SJCRH30 (cell line): ENCODE measurements around the gene REPIN1. TPM values are rescaled to one million over a fixed set of nuclear protein-coding genes. Genes with fewer than 3 reads are reported as not detected.

Source experiments
- DNase-seq, 2 experiments: peaks; one replicate each; pipeline ENCODE4 v3.0.0-alpha.2; 2015 to 2020
- H3K27ac ChIP-seq: fragments of 250-450 bp; sonication (Bioruptor Pico); 2 replicates; pipeline ENCODE4 v1.5.1; 2020; ENCODE audit warnings: mild to moderate bottlenecking, moderate library complexity
- H3K27me3 ChIP-seq: fragments of 250-450 bp; sonication (Bioruptor Pico); 2 replicates; pipeline ENCODE4 v1.5.1; 2020; ENCODE audit warnings: mild to moderate bottlenecking, moderate library complexity
- H3K36me3 ChIP-seq: fragments of 250-450 bp; sonication (Bioruptor Pico); 2 replicates; pipeline ENCODE4 v1.5.1; 2020; ENCODE audit warnings: mild to moderate bottlenecking, moderate library complexity
- H3K4me1 ChIP-seq: fragments of 250-450 bp; sonication (Bioruptor Pico); 2 replicates; pipeline ENCODE4 v1.5.1; 2020; ENCODE audit warnings: mild to moderate bottlenecking, moderate library complexity
- H3K4me3 ChIP-seq: fragments of 250-450 bp; sonication (Bioruptor Pico); 2 replicates; pipeline ENCODE4 v1.5.1; 2020; ENCODE audit warnings: mild to moderate bottlenecking, moderate library complexity
- H3K9me3 ChIP-seq: fragments of 250-450 bp; sonication (Bioruptor Pico); replicated peaks from 2 replicates; pipeline ENCODE4 v1.5.1; 2020; ENCODE audit warnings: mild to moderate bottlenecking, moderate library complexity
- total RNA-seq: library from RNA; depleted of rRNA; stranded (reverse); fragments of >200 nt; shearing (Covaris generic); gene quantifications from 2 replicates; pipeline ENCODE4 v1.2.3, GENCODE V29; 2014

The REPIN1 gene
- total RNA-seq, 1 experiment from 2014 or later: 183 TPM

GRCh38 chr7:150404805-150405583, 36.4 kb downstream of the REPIN1 start:
- peaks cover under 1% of the 10 kb centered on the region; the same call in 1 of the 2 replicates for H3K4me1 ChIP-seq
- peak overlapping the region; percentile 81 for H3K4me3 ChIP-seq
- H3K27me3 ChIP-seq: no peaks in the 10 kb centered on the region
- H3K36me3 ChIP-seq: no peaks in the 10 kb centered on the region
- no peaks in the 10 kb centered on the region for H3K9me3 ChIP-seq
- H3K27ac ChIP-seq: peak overlapping the region; percentile 74
- DNase-seq: peak; percentile 86 to 89

GRCh38 chr7:150405584-150406311, 37.1 kb downstream of the REPIN1 start:
- no peaks in the 10 kb centered on the region for H3K36me3 ChIP-seq
- DNase-seq: peak in 1 of 2 experiments; percentile 36
- no peak overlapping the region for H3K27ac ChIP-seq

GRCh38 chr7:150406312-150406566, 37.6 kb downstream of the REPIN1 start:
- H3K36me3 ChIP-seq: no peaks in the 10 kb centered on the region
- H3K27me3 ChIP-seq: no peaks in the 10 kb centered on the region
- no peak overlapping the region for H3K4me3 ChIP-seq
- H3K9me3 ChIP-seq: no peaks in the 10 kb centered on the region
- DNase-seq: no peak
- no peak overlapping the region for H3K27ac ChIP-seq
- no peaks in the 10 kb centered on the region for H3K4me1 ChIP-seq

More at GRCh38 chr7:150405584-150406311, 37.1 kb downstream of the REPIN1 start:
- no peaks in the 10 kb centered on the region for H3K9me3 ChIP-seq
- no peaks in the 10 kb centered on the region for H3K27me3 ChIP-seq
- H3K4me3 ChIP-seq: peak overlapping the region; percentile 81
- no peaks in the 10 kb centered on the region for H3K4me1 ChIP-seq

- Histone ChIP-seq H3K36me3 (no peaks in the 10 kb centered on the region), H3K9me3 (no peaks in the 10 kb centered on the region), H3K4me1 (no peaks in the 10 kb centered on the region), H3K27ac (no peak overlapping the region), H3K4me3 (no peak overlapping the region), H3K27me3 (no peaks in the 10 kb centered on the region)
- no peak for DNase-seq
These were observed 38.2 kb downstream of the REPIN1 start for GRCh38 chr7:150406567-150407421.

GRCh38 chr7:150407588-150408392, 39.2 kb downstream of the REPIN1 start:
- Histone ChIP-seq H3K27ac (no peak overlapping the region), H3K9me3 (no peaks in the 10 kb centered on the region), H3K4me1 (no peaks in the 10 kb centered on the region), H3K36me3 (no peaks in the 10 kb centered on the region), H3K4me3 (no peak overlapping the region), H3K27me3 (no peaks in the 10 kb centered on the region)
- DNase-seq: no peak

- H3K4me3 ChIP-seq: no peak overlapping the region
- DNase-seq: no peak
- H3K36me3 ChIP-seq: no peaks in the 10 kb centered on the region
- H3K27ac ChIP-seq: no peak overlapping the region
- H3K27me3 ChIP-seq: no peaks in the 10 kb centered on the region
- H3K9me3 ChIP-seq: no peaks in the 10 kb centered on the region
- no peaks in the 10 kb centered on the region for H3K4me1 ChIP-seq
These were observed 40.0 kb downstream of the REPIN1 start for GRCh38 chr7:150408393-150409299.

GRCh38 chr7:150409300-150410030, 40.8 kb downstream of the REPIN1 start:
- DNase-seq: no peak
- Histone ChIP-seq H3K9me3 (no peaks in the 10 kb centered on the region), H3K36me3 (no peaks in the 10 kb centered on the region), H3K27ac (no peak overlapping the region), H3K27me3 (no peaks in the 10 kb centered on the region), H3K4me3 (no peak overlapping the region), H3K4me1 (no peaks in the 10 kb centered on the region)

- Histone ChIP-seq H3K36me3 (no peaks in the 10 kb centered on the region), H3K27me3 (no peaks in the 10 kb centered on the region), H3K9me3 (no peaks in the 10 kb centered on the region), H3K27ac (no peak overlapping the region), H3K4me1 (no peaks in the 10 kb centered on the region), H3K4me3 (no peak overlapping the region)
- no peak for DNase-seq
These were observed 41.5 kb downstream of the REPIN1 start for GRCh38 chr7:150410131-150410530.

- Histone ChIP-seq H3K27me3 (no peaks in the 10 kb centered on the region), H3K4me1 (no peaks in the 10 kb centered on the region), H3K4me3 (no peak overlapping the region), H3K9me3 (no peaks in the 10 kb centered on the region), H3K27ac (no peak overlapping the region), H3K36me3 (no peaks in the 10 kb centered on the region)
- peak in 1 of 2 experiments; percentile 29 for DNase-seq
These were observed 42.2 kb downstream of the REPIN1 start for GRCh38 chr7:150410680-150411346.

GRCh38 chr7:150411606-150412005, 43.0 kb downstream of the REPIN1 start:
- no peaks in the 10 kb centered on the region for H3K27me3 ChIP-seq
- H3K27ac ChIP-seq: no peak overlapping the region
- H3K36me3 ChIP-seq: no peaks in the 10 kb centered on the region
- H3K9me3 ChIP-seq: no peaks in the 10 kb centered on the region
- DNase-seq: no peak
- H3K4me3 ChIP-seq: no peak overlapping the region
- H3K4me1 ChIP-seq: no peaks in the 10 kb centered on the region

GRCh38 chr7:150412016-150412415, 43.4 kb downstream of the REPIN1 start:
- no peak overlapping the region for H3K4me3 ChIP-seq
- H3K9me3 ChIP-seq: no peaks in the 10 kb centered on the region
- H3K27me3 ChIP-seq: no peaks in the 10 kb centered on the region
- no peak overlapping the region for H3K27ac ChIP-seq
- no peaks in the 10 kb centered on the region for H3K4me1 ChIP-seq
- no peak for DNase-seq
- no peaks in the 10 kb centered on the region for H3K36me3 ChIP-seq

- Histone ChIP-seq H3K27me3 (no peaks in the 10 kb centered on the region), H3K9me3 (no peaks in the 10 kb centered on the region), H3K36me3 (no peaks in the 10 kb centered on the region), H3K4me1 (no peaks in the 10 kb centered on the region), H3K27ac (no peak overlapping the region), H3K4me3 (no peak overlapping the region)
- no peak for DNase-seq
These were observed 44.2 kb downstream of the REPIN1 start for GRCh38 chr7:150412518-150413488.
